22Rv1 (cell line): ENCODE results near the gene ZNF500.
A peak's percentile ranks its signal among the peaks of the same experiment; 100 is the strongest.
"Not testable (repeated sequence)": the region's sequence is repeated elsewhere in the genome, so short reads cannot be mapped to it uniquely, and the experiment has no call there.

Source experiments
- H3K27ac ChIP-seq: fragments of 450-650 bp; 2 replicates; pipeline ENCODE4 v1.5.1; 2017
- CTCF ChIP-seq: fragments of 450-650 bp; IDR thresholded peaks from 2 replicates; pipeline ENCODE4 v1.5.1; 2017; ENCODE audit warnings: mild to moderate bottlenecking
- ZFX ChIP-seq: fragments of 450-650 bp; IDR thresholded peaks from 2 replicates; pipeline ENCODE4 v1.6.1; 2017; ENCODE audit warnings: antibody characterized with exemption, borderline replicate concordance

Gene ZNF500

GRCh38 chr16:4743226-4743878, 23.6 kb downstream of the ZNF500 start:
- TF ChIP-seq CTCF (no peak), ZFX (no peak)

GRCh38 chr16:4738370-4738769, 28.6 kb downstream of the ZNF500 start:
- not testable (repeated sequence) for H3K27ac ChIP-seq

More at GRCh38 chr16:4743226-4743878, 23.6 kb downstream of the ZNF500 start:
- H3K27ac ChIP-seq, result no peak overlapping the region

GRCh38 chr16:4737545-4737944, 29.4 kb downstream of the ZNF500 start:
- H3K27ac ChIP-seq, result no peak overlapping the region
- TF ChIP-seq ZFX (no peak), CTCF (no peak)

GRCh38 chr16:4736546-4736945, 30.4 kb downstream of the ZNF500 start:
- H3K27ac ChIP-seq, result no peak overlapping the region
- TF ChIP-seq ZFX (no peak), CTCF (no peak)

GRCh38 chr16:4734730-4735535, 32.0 kb downstream of the ZNF500 start:
- peak overlapping the region; percentile 86 for H3K27ac ChIP-seq
- TF ChIP-seq CTCF (no peak), ZFX (no peak)

- no peak for TF ChIP-seq ZFX
- no peak for TF ChIP-seq CTCF
- peak within 1 kb of the TSS; percentile 86 for H3K27ac ChIP-seq
Measured at GRCh38 chr16:4734063-4734729, 32.8 kb downstream of the ZNF500 start, which contains the start of the genes ANKS3 and DNAAF8. TSS of gene ANKS3 (minus strand) at chr16:4734271. CDS start at chr16:4730149, 4,122 bp downstream. TSS of gene DNAAF8 (plus strand) at chr16:4734537. CDS start at chr16:4736515, 1,978 bp downstream.

- H3K27ac ChIP-seq, result peak overlapping the region; percentile 86
- no peak for TF ChIP-seq CTCF
- no peak for TF ChIP-seq ZFX
Measured at GRCh38 chr16:4733747-4734062, 33.3 kb downstream of the ZNF500 start.
